HG02642 (cell line): ENCODE data around the gene KIRREL2.
"Not testable (repeated sequence)": the region's sequence is repeated elsewhere in the genome, so short reads cannot be mapped to it uniquely, and the experiment has no call there.

Experiments used
- ATAC-seq: cut with Tn5 transposase; IDR thresholded peaks from one replicate; pipeline ENCODE4 v1.9.1; 2021; ENCODE audit warnings: mild to moderate bottlenecking; ENCODE audit not compliant: unreplicated experiment, poor library complexity

KIRREL2 gene

DNA sequence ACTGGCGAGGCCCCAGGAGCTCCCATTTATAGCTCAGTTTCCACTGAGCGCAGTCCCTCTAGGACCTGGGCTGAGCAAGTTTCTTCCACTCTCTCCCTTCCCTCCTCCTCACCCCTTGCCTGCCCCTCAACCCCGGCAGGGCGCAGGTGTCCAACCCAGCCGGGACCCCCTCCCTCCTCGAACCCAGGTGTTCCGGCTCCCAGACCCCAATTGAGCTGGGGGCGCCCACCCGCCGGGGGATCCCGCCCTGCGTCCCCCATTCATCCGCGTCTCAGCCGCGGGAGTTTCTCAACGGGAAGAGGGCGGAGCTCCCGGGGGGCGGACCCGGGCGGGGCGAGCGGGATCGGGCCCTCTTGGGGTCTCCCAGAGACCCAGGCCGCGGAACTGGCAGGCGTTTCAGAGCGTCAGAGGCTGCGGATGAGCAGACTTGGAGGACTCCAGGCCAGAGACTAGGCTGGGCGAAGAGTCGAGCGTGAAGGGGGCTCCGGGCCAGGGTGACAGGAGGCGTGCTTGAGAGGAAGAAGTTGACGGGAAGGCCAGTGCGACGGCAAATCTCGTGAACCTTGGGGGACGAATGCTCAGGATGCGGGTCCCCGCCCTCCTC, at the start of gene KIRREL2:
Gene KIRREL2 (plus strand): TSS at position 366 of the 604 bp plus-strand sequence. CDS start 209 bp downstream, at position 575.
- ATAC-seq, result no peak

DNA sequence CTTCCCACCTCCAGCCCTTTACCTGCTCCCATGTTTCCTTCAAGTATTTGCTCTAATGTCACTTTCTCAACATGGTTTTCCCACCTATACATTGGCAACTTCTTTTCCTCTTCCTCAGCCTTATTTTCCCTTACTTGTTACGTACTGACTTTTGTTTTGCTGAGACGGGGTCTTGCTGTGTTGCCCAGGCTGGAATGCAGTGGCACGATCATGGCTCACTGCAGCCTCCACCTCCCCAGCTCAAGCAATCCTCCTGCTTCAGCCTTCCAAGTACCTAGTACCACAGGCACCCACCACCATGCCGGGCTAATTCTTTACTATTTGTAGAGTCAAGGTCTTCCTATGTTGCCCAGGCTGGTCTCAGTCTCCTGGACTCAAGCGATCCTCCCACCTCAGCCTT, 49.1 kb upstream of the KIRREL2 start:
- no peak for ATAC-seq

DNA sequence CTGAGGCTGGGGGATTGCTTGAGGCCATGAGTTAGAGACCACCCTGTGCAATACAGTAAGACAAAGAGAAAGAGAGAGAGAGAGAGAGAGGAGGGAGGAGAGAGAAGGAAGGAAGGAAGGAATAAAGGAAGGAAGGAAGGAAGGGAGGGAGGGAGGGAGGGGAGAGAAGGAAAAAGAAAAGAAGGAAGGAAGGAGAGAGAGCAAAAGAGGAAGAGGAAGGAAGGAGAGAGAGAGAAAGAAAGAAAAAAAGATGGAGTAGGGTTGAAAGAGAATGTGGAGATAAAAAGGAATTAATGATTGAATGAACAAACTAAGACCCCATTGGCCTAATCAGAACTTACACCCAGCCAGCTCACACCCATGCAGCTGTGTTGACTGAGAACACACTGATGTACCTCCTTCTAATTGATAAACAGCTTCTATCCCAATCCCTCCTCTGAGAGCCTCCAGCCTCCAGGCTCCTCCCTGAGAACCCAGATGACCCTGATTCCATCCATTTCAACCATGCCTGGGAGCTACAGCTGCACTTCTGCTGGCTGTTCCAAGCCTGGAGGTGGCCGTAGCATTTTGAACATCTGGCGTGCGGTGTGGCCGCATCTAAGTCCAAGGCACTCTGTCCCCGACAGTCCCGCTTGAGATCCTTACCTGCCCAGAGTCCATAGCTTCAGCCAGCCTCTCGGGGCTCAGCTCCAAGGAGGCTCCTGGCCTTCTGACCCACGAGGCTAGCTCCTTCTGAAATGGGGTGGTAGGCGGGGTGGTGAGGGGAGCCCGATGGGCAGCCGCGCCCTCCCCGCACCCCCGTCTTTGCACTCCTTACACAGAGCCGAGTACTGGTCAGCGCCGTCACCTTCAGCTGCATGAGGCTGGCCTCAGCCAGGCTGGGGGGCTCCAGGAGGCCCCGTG, 45.1 kb upstream of the KIRREL2 start:
- ATAC-seq, result no peak

DNA sequence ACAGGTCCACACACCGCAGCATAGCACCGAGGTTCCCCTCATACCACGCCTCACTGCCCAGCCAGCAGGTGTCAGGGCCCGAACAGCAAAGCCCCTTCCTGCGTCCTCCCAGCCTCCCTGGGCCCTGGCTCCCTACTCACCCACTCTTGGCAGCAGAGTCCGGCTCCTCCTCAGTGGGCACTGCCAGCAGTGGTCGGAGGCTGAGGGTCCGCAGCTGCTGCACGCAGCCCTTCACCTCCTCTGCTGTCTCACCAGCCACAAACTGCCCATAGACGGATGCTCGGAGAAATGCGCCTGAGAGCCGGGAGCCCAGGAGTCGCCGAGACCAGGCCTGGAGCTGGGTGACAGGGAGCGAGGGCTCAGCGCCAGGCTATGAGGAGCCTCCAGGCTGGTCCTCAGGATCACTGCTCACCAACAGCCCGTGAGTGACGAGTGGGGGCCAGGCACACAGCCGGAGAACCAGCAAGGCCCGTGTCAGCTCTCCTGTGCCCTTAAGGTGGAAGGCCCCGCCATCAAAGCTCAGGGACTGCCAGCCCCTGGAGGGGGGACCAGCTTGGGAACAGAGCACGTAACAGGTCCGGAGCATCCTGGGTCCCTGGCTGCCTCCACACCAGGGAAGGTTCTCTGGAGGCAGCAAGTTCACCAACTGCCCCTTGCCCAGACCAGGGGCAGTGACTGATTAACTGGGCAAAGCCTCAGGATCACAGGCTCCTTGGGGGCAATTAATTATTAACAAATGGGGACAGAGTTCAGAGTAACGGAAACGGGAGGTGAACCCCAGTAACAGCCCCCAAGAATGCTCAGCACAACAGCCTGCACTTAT, 44.3 kb upstream of the KIRREL2 start, which contains the start of gene PRODH2:
Gene PRODH2 (minus strand): TSS at position 626 of the 823 bp plus-strand sequence. CDS start 40 bp downstream, at position 586.
- no peak for ATAC-seq

DNA sequence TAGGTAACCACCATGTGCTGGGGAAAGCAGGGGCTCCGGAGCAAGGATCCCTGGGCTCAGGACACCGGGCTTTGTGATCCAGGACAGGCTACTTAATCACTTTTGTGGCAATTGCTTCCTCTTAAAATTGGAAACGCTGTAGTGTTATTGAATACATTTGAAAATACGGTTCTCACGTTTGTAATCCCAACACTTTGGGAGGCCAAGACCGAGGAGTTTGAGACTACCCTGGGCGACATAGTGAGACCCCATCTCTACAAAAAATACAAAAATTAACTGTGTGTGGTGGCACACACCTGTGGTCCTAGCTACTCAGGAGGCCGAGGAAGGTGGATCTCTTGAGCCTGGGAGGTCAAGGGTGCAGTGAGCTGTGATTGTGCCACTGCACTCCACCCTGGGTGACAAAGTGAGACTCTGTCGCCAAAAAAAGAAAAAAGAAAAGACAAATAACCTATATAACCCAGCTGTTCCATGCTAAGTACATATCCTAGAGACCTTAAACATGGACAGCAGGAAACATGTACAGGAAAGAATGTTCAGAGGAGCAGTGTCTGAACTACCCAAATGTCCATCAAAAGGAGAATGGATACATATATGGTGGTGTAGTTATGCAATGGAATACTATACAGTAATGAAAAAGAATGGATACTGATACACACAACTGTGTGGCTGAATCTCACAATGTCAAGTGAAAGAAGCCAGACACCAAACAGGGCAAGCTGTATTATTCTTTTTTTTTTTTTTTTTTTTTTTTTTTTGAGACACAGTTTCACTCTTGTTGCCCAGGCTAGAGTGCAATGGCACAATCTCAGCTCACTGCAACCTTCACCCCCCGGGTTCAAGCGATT, 43.4 kb upstream of the KIRREL2 start:
- ATAC-seq, result no peak

DNA sequence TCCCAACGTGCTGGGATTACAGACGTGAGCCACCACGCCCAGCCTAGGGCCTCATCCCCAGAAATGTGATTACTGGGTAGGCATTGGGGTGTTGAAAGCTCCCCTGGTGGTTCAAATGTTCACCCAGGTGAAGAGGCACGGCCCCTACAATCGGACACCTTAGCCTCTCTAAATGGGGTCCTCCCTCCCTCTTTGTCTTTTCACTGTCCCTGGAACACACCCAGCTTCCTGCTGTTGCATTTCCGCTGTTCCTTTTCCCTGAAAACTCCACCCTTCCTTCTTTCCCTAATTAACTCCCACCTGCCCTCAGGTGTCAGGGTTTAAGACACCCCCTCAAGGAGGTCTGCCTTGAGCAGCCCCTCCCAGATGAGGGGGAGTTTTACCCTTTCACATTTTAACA, 40.4 kb upstream of the KIRREL2 start:
- no peak for ATAC-seq

DNA sequence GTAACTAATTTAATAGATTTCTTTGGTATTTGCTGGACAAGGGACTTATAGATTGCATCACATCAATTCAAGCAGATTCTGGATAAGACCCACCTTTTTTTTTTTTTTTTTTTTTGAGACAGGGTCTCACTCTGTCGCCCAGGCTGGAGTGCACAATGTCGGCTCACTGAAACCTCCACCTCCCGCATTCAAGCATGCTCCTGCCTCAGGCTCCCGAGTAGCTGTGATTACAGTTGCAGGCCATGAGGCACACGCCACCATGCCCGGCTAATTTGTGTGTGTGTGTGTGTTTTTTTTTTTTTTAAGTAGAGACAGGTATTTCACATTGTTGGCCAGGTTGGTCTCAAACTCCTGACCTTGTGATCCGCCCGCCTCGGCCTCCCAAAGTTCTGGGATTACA, 39.9 kb upstream of the KIRREL2 start:
- ATAC-seq, result no peak

DNA sequence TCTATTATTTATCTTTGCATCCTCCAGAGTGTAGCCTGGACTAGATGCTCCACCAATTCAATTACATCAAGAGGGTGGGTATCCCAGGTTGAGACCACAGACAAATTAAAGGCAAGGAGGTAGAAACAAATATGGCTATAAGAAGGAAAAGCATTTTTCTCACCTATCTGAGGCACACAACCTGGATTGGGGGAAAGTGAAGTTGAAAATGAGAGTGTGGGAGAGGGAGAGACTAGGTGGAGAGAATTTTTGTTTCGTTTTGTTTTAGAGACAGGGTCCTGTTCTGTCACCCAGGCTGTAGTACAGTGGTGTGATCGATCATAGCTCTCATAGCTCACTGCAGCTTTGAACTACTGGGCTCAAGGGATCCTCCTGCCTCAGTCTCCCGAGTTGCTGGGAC, 38.3 kb upstream of the KIRREL2 start:
- ATAC-seq, result no peak

DNA sequence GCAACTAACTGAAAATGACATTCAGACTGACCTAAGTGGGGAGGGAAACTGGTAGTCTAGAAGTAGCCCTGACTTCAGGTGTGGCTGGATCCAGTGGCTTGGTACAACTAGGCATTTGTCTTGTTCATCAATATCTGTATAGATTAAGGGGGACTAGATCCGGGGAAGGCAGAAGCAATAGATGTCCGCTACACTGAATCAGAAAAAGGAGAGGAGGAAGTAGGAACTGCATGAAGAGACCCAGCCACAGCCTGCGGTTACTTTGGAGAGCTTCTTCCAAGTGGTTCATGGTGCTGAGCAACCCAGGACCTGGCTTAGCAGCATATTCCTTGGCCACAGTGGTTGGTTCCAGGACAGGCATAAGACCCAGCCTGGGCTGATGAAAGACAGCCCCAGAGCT, 34.1 kb upstream of the KIRREL2 start:
- no peak for ATAC-seq

DNA sequence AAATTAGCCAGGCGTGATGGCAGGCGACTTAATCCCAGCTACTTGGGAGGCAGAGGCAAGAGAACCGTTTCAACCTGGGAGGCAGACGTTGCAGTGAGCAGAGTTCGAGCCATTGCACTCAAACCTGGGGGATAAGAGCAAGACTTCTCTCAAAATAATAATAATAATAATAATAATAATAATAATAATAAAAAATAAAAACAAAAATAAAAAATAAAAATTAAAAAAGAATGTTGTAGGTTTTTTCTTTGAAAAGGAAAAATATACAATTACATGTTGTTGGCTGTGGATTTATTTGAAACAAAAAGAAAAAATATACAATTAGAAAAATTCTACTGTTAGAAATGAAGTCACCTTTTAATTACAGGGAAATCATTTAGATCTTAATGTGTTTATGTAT, 32.6 kb upstream of the KIRREL2 start:
- no peak for ATAC-seq

DNA sequence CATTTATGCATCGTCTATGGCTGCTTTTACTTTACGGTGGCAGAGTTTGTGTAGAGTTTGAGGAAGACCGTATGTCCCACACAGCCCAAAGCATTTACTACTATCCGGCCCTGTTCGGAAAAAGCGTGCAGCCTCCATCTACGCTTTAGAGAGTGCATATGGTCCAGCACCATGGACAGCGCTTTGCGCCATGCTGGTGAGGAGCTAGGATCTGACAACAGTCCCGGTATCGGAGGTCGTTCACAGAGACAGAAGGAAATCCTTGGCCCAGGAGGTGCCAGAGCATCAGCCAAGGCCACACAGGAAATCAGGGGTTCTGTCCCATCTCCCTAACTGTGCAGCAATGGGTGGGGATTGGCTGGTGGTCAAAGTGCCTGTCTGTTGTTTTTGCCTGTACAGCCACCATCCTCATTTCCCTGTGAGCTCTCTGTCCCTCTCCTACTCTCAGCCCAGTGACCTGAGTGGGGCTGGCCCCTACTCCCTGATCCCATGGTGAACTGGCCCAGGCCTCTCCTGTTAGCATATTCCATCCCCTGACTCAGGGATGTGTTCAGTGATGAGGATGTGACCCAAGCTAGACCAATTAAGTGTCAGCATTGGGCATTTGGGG, 27.9 kb upstream of the KIRREL2 start:
- ATAC-seq, result no peak

DNA sequence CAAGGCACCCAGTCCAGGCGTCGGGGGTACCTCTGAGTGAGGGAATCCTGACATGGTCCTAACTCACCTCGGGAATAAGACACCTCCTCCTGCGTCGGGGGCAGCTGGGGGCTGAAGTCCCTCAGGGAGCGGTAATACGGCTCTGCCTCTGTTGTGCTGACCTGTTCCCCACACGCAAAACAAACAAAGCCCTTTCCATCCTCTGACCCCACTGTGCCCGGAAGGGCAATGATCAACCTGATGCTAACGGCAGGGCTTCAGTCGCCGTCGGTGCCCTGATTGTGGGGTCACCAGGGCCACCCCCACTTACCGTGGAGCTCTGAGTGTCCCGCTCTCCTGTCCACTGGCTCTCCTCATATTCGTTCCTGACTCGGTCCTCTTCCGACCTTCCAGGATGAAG, 25.7 kb upstream of the KIRREL2 start:
- ATAC-seq, result no peak

DNA sequence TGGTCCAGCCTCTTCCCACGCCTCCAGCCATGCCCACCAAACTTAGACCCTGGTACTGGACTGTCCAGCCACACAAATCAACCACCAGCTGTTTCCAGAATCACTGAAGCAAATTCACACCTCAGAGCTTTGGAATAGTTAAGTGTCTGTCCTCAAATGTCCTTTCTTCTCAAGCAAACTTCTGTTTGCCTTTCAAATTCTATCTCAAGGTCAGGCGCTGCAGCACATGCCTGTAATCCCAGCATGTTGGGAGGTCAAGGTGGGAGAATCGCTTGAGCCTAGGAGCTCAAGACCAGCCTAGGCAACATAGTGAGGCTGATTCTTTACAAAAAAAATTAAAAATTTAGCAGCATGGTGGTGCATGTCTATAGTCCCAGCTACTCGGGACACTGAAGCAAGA, 24.7 kb upstream of the KIRREL2 start:
- no peak for ATAC-seq

DNA sequence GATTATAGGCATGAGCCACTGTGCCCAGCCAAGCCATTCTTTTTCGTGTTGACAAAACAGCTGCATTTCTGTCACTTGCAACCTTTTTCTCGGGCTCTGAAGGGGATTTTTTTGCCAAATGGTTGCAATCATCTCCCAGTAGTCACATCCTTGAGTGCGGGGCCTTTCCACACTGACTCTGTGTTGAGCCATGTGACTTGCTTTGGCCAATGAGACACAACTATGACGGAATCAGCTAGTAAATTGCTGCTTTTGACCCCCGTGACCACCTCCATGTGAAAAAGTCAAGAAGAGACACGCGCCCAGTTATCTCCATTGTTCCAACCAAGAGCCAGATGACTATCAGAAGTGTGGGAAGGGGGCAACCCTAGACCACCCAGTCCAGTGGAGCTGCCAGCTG, 22.7 kb upstream of the KIRREL2 start:
- no peak for ATAC-seq

DNA sequence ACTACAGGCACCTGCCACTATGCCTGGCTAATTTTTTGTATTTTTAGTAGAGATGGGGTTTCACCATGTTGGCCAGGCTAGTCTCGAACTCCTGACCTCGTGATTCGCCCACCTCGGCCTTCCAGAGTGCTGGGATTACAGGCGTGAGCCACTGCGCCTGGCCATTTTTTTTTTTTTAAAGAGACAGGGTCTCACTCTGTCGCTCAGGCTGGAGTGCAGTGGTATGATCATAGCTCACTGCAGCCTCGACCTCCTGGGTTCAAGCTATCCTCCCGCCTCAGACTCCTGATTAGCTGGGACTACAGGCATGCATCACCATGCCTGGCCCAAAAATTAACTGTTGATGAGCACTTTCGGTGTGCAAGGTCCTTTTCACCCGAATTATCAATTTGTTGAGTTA, 20.6 kb upstream of the KIRREL2 start:
- not testable (repeated sequence) for ATAC-seq

DNA sequence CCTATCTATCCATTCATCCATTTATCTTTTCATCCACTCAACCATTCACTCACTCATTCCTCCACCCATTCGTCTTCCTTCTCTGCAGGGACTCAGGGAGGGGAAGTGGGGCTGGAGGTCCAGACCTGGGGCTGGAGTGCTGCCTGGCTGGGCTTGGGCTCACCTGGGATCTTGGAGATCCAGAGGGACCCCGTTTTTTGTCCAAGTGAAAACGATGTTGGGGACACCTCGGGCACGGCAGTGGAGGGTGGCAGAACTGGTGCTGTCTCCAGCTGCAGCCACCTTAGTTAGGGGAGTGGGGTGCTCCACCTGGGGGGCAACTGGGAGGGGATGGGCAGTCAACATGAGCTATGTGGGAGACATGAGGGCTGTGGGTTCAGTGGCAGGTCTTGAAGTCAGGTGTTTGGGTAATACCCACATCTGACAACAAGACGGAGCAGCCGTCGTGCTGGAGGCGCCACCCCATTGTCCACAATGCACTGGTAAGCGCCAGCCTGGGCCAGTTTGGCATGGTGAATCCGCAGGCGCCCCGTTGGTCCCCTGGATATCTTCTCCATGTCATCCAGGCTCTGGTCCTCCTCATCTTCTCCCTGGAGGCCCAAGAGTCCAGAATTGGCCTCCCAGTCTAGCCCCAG, 14.6 kb upstream of the KIRREL2 start:
- ATAC-seq, result no peak

DNA sequence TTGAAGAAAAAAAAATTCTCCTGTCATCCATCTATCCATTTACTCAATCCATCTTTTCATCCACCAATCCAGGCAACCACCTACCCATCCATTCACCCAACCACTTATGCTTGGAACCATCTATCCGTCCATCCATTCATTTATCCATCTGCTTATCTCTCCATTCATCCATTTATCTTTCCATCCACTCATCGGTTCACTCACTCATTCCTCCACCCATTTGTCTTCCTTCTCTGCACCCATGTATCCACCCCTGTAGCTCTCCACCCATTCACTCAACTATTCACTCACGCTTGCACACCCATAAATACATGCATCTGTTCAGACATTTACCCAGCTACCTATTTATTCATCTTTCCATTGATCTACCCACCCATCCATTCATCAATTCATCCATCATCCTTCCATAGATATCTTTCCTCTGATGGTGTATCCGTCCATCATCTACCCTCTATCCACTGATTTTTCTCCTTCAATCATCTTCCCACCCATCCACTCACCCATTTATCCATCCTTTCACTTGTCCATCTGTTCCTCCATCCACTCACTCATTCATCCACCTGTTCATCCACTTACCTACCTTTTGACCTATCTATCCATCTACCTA, 13.9 kb upstream of the KIRREL2 start:
- ATAC-seq, result no peak

DNA sequence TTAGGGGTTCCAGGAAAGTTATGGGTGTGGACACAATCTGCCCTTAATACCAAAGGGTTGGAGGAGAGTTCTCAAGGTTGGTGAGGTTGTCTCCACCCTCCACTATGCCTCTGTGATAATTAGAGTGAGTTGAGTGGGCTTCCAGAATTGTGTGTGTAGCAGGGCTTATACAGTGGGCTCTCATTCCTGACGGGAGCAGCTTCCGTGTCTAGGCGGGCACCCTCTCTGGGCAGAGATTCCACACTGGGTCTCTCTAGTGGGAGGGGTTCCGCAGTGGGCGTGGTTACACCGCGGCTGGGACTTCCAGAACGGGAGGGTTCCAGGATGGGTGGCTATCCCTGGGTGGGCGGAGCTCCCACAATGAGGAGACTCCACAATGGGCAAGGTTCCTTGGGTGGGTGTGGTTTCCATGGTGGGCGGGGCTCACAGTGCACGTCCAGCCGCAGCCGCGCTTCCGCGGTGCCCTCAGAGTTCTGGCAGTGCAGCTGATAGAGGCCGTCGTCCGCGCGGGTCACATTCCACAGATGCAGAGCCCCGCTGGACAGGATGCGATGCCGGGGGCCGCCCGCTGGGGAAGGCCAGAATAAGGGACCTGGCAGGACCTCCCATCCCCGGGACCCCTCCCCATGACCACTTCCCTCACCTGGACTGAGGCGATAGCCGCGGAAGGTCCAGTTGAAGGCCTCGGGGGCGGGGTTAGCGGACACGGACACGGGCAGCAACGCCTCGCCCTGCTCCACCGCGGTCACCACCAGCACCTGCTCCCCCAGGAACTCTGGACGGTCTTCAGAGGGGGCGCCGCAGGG, 12.8 kb upstream of the KIRREL2 start:
- no peak for ATAC-seq
